Retinal pigment epithelial cell (primary cell): ENCODE measurements around the gene THEM5.
"Not testable (repeated sequence)": the region's sequence is repeated elsewhere in the genome, so short reads cannot be mapped to it uniquely, and the experiment has no call there.

Experiments used
- DNase-seq: peaks from one replicate; pipeline ENCODE4 v3.0.0-alpha.2; 2010; ENCODE audit warnings: low read depth
- H3K4me3 ChIP-seq: 2 replicates; pipeline ENCODE4 v1.5.1; 2011; ENCODE audit warnings: mild to moderate bottlenecking, low read length, control low read depth, moderate library complexity
- TF ChIP-seq, protein P1 (sequence below): conservative IDR thresholded peaks from 2 replicates; pipeline ENCODE4 v1.5.1; 2011; ENCODE audit warnings: low read depth, low read length, control low read depth, inconsistent platforms

Gene THEM5

DNA sequence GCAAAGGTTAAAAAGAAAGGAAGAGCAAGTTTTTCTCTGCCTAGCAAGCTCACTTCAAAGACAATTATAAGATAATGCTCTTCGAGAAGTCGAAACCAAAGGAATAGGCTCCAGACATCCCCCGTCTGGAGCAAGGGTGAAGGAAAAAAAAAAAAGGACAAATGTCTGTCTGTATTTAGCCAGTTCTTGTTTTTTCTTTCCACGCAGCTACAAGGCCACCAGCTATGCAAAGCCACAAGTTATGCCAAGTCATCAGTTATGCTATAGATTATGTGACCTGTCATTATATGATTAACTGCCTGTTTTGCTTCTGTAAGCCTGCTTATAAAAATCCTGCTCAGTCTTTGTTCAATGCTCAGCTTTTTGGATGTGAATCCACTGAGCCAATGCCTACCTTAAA, 2.4 kb upstream of the THEM5 start:
- no peak for DNase-seq
- TF ChIP-seq, protein P1, sequence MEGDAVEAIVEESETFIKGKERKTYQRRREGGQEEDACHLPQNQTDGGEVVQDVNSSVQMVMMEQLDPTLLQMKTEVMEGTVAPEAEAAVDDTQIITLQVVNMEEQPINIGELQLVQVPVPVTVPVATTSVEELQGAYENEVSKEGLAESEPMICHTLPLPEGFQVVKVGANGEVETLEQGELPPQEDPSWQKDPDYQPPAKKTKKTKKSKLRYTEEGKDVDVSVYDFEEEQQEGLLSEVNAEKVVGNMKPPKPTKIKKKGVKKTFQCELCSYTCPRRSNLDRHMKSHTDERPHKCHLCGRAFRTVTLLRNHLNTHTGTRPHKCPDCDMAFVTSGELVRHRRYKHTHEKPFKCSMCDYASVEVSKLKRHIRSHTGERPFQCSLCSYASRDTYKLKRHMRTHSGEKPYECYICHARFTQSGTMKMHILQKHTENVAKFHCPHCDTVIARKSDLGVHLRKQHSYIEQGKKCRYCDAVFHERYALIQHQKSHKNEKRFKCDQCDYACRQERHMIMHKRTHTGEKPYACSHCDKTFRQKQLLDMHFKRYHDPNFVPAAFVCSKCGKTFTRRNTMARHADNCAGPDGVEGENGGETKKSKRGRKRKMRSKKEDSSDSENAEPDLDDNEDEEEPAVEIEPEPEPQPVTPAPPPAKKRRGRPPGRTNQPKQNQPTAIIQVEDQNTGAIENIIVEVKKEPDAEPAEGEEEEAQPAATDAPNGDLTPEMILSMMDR, result no peak
- H3K4me3 ChIP-seq, result no peak overlapping the region

DNA sequence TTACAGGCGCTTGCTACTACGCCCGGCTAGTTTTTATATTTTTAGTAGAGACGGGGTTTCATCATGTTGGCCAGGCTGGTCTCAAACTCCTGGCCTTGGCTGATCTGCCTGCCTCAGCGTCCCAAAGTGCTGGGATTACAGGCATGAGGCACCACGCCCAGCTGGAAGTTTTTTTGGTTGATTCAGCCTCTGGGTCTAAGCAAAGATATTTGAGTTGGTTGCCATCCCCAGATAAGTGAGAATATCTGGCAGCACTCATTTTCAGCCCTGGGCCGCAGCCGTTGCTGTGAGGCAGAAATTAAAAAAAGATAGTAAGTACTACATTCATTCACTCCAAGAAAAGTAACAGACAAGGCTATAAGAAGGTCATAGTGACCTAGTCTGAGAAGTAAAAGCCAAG, 2.0 kb upstream of the THEM5 start:
- not testable (repeated sequence) for DNase-seq, H3K4me3 ChIP-seq

DNA sequence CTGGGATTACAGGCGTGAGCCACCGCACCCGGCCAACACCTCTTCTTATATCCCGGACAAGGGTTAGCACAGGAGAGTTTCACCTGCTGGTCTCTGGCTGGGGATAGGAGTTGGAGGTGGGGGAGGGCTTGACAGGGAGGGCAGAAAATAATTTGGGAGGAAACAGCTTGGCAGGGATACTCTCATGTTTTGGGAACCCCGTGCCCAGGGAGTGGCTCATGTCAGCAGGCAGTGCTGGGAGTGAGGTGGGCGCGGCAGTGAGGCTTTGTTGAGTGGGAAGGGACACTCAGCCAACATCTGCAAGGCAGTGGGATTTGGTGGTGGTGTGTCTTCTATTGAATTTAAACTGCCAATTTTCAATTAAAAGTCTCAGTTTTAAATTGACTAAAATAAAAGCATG, 1.1 kb upstream of the THEM5 start:
- TF ChIP-seq, protein P1, result no peak
- no peak for DNase-seq
- H3K4me3 ChIP-seq, result no peak overlapping the region

DNA sequence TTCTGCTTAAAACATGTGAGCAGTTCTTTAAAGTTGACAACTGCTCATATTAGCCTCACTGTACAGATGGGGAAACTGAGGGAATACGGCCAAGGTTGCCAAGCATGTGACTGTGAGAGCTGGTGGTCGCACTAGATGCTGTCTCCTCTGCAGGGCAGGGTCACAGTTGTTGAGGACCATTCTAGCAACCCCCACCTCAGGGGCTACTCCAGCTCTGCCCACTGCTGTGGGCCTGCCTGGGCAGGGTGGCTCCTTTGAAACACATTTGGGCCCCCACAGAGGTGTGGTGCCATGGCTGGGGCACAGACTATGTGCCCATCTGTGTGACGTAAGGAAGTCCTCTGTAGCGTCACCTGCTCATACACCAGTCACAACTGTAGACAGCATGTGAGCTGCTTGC, 779 bp downstream of the THEM5 start:
- no peak for DNase-seq
- H3K4me3 ChIP-seq, result no peak overlapping the region
- TF ChIP-seq, protein P1, result no peak

DNA sequence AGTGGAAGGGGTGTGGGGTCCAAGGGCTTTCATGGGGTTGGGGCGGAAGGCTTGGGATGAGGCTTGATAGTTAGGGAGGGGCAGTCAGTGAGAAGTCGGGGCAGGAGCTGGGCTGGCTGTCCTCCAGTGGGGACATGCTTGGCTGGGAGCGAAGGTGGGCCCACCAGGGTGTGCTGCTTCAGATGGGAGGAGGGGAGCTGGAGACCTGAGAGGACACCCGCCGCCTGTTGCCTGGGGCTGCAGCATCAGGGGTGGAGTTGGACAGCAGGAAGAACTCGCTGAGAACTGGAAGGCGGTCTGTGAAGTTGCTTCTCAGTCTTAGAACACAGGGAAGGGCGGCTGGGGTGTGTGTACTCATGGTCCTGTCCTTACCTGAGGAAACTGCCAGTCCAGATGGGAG, 1.6 kb downstream of the THEM5 start:
- TF ChIP-seq, protein P1, result no peak
- no peak overlapping the region for H3K4me3 ChIP-seq
- DNase-seq, result no peak

DNA sequence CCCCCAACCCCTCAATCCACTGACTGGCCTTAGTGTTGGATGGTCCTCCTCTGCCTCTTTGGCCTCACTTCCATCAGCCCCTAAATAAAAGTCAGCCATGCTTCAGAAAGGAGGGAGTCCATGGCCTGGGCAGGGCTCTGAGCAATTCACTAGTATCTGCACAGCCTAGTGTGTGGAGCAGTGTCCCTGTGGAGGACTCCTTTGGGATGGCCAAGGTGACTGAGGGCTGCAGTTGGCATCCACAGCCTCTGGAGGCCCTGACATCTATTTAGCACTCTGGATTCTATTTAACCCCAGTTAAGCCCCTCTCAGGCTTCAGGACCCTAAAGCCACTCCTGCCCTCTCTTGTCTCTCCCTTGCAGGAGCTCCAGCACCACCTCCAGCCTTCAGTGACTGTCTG, 3.6 kb downstream of the THEM5 start:
- DNase-seq, result no peak
- no peak overlapping the region for H3K4me3 ChIP-seq
- TF ChIP-seq, protein P1, result no peak

DNA sequence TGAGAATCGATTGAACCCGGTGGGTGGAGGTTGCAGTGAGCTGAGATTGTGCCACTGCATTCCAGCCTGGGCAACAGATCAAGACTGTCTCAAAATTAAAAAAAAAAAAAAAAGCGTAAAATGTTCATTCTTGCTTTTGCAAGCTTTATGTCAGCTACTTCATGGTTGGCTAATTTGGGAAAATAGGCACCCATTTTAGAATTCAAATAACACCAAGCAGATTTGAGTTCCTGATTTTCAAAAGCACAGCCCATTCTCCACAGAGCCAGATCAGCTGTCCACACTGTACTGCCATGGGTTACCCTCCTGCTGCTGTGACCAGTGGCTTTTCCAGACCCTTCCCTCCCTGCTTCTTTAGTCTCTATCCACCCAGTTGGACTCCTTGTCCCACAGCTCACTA, 4.4 kb downstream of the THEM5 start:
- TF ChIP-seq, protein P1, result no peak
- no peak overlapping the region for H3K4me3 ChIP-seq
- DNase-seq, result no peak
